GM12878 (cell line): Measurements from ENCODE around the gene DNAJC27. TPM values are rescaled to one million over a fixed set of nuclear protein-coding genes. Genes with fewer than 3 reads are reported as not detected.

Source experiments
- ATAC-seq: fragments of 200-7000 bp; cut with Tn5 transposase; 3 replicates; pipeline ENCODE4 v1.9.1; 2020; ENCODE audit warnings: mild to moderate bottlenecking, moderate library complexity
- BruUV-seq: library from RNA; stranded (reverse); fragments of 400-500 nt; replicated peaks from 2 replicates; lab custom pipeline; 2021; lab: Mats Ljungman, UMichigan
- CTCF ChIA-PET: fragments of 300-600 bp; sonication (Branson Sonifier 250); formaldehyde crosslinking; extraction: SDS; loops from one replicate; lab custom pipeline; 2021; ENCODE audit warnings: inconsistent platforms; lab: Yijun Ruan, JAX
- POLR2A ChIA-PET: fragments of 350-600 bp; formaldehyde crosslinking; extraction: SDS; loops from one replicate; lab custom pipeline; 2021; ENCODE audit warnings: inconsistent platforms; lab: Charles Lee
- RAD21 ChIA-PET: fragments of 300-600 bp; sonication (Branson Sonifier 250); formaldehyde crosslinking; loops from one replicate; lab custom pipeline; 2023; ENCODE audit warnings: antibody characterized with exemption; ENCODE audit not compliant: unreplicated experiment; lab: Charles Lee
- SMC1A ChIA-PET: fragments of 300-600 bp; sonication (Branson Sonifier 250); formaldehyde crosslinking; loops from one replicate; lab custom pipeline; 2023; ENCODE audit not compliant: unreplicated experiment, uncharacterized antibody; lab: Charles Lee
- DNase-seq: peaks from one replicate; pipeline ENCODE4 v3.0.0-alpha.2; 2011; ENCODE audit warnings: low read depth, low spot score
- FAIRE-seq: peaks from 3 replicates; lab custom pipeline; 2011; peaks lifted over from hg19 to GRCh38; lab: Jason Lieb, UNC
- H2AFZ ChIP-seq: 2 replicates; pipeline ENCODE4 v1.6.0; 2011; ENCODE audit warnings: low read depth, low read length, control low read depth; ENCODE audit not compliant: control insufficient read depth
- H3K27ac ChIP-seq: 2 replicates; pipeline ENCODE4 v1.5.1; 2011; ENCODE audit warnings: control low read depth; ENCODE audit not compliant: control insufficient read depth, insufficient read depth
- H3K27me3 ChIP-seq, 2 experiments: replicated peaks in 1 of 2; 2 replicates each; pipeline versions ENCODE4 v1.6.0 to v1.6.1; 2011; ENCODE audit warnings: low read length in 1 of 2; ENCODE audit not compliant: control insufficient read depth in 2 of 2, insufficient read depth in 2 of 2
- H3K36me3 ChIP-seq, 2 experiments: 2 replicates each; pipeline ENCODE4 v1.5.1; 2011; ENCODE audit warnings: low read length in 1 of 2; ENCODE audit not compliant: control insufficient read depth in 2 of 2, insufficient read depth in 2 of 2
- H3K4me1 ChIP-seq: 2 replicates; pipeline ENCODE4 v1.6.1; 2011; ENCODE audit warnings: mild to moderate bottlenecking, low read length, moderate library complexity, mixed read lengths; ENCODE audit not compliant: control insufficient read depth, insufficient read depth
- H3K4me2 ChIP-seq: 2 replicates; pipeline ENCODE4 v1.6.0; 2011; ENCODE audit warnings: control low read depth; ENCODE audit not compliant: control insufficient read depth, insufficient read depth
- H3K4me3 ChIP-seq: fragments of 200-600 bp; sonication (generic); 2 replicates; pipeline ENCODE4 v1.5.1; 2016
- H3K79me2 ChIP-seq: 2 replicates; pipeline ENCODE4 v1.6.0; 2011; ENCODE audit warnings: low read length; ENCODE audit not compliant: control insufficient read depth, insufficient read depth
- H3K9ac ChIP-seq: 2 replicates; pipeline ENCODE4 v1.8.0; 2011; ENCODE audit warnings: low read length, control low read depth, mixed read lengths; ENCODE audit not compliant: control insufficient read depth, insufficient read depth
- H3K9me3 ChIP-seq: replicated peaks from 3 replicates; pipeline ENCODE4 v1.5.1; 2011; ENCODE audit warnings: mild to moderate bottlenecking, low read length; ENCODE audit not compliant: control insufficient read depth, insufficient read depth
- H4K20me1 ChIP-seq: 2 replicates; pipeline ENCODE4 v1.6.0; 2011; ENCODE audit not compliant: control insufficient read depth, insufficient read depth
- ASH2L ChIP-seq: fragments of 300-600, 200-600 bp; sonication (generic); IDR thresholded peaks from 2 replicates; pipeline ENCODE4 v1.6.1; 2017; ENCODE audit warnings: low read depth, mild to moderate bottlenecking, borderline replicate concordance
- IKZF2 ChIP-seq, 2 experiments: fragments of 450-650 bp; IDR thresholded peaks; 2 replicates each; pipeline ENCODE4 v1.6.1; 2017; ENCODE audit warnings: mild to moderate bottlenecking in 2 of 2, moderate library complexity in 2 of 2
- MEF2B ChIP-seq: fragments of 450-650 bp; IDR thresholded peaks from 2 replicates; pipeline ENCODE4 v1.6.1; 2018; ENCODE audit warnings: mild to moderate bottlenecking, moderate library complexity; ENCODE audit not compliant: partially characterized antibody, poor library complexity, severe bottlenecking
- MLLT1 ChIP-seq: fragments of 450-650 bp; IDR thresholded peaks from 2 replicates; pipeline ENCODE4 v1.6.1; 2016; ENCODE audit warnings: mild to moderate bottlenecking
- MTA3 ChIP-seq: IDR thresholded peaks from 2 replicates; pipeline ENCODE4 v1.6.1; 2012; ENCODE audit warnings: low read length, inconsistent platforms, borderline replicate concordance
- WRNIP1 ChIP-seq: IDR thresholded peaks from 2 replicates; pipeline ENCODE4 v1.6.1; 2011; ENCODE audit warnings: low read depth, low read length, improper control_type of control experiment, borderline replicate concordance
- WGBS: methylation state at CpG from one replicate; pipeline ENCODE4 v1.1.6; 2016; ENCODE audit warnings: low lambda C conversion rate; ENCODE audit not compliant: insufficient replicate concordance, insufficient coverage; ENCODE audit errors: missing lambda C conversion rate; 5-methylcytosine and 5-hydroxymethylcytosine counted together
- in situ Hi-C: fragments of 300-500 bp; cut with MboI; formaldehyde crosslinking; loops from 9 replicates; pipeline ENCODE4 v1.14.3; 2018; ENCODE audit warnings: mixed read lengths
- intact Hi-C: fragments of 100-400 bp; cut with micrococcal nuclease; formaldehyde crosslinking; loops from one replicate; pipeline ENCODE4 v1.14.2; 2022; ENCODE audit not compliant: unreplicated experiment
- polyA plus RNA-seq, 11 experiments: library from polyadenylated mRNA; depleted of rRNA in 4 of 11; unstranded in 6 of 11; stranded (reverse) in 5 of 11; fragments of >200 nt; fragmentation: Nextera tagmentation in 4 of 11; fragmentation: Illumina TruSeq in 1 of 11; extraction: Ambion mirVana in 4 of 11; extraction: Trizol in 1 of 11; gene quantifications; 1 replicate in 1 of 11; 2 replicates in 10 of 11; pipeline versions ENCODE4 v1.2.1 to v1.2.3, GENCODE V29; 2011 to 2016; ENCODE audit warnings: inconsistent platforms in 2 of 11, missing spikeins in 2 of 11, low read depth in 1 of 11
- total RNA-seq, 4 experiments: library from RNA; depleted of rRNA in 3 of 4; stranded (reverse); fragments of >200 nt in 3 of 4; fragmentation: Illumina TruSeq in 1 of 4; extraction: Trizol in 1 of 4; gene quantifications; 2 replicates each; pipeline versions ENCODE4 v1.2.1 to v1.2.3, GENCODE V29; 2013 to 2021
- TF ChIP-seq, protein P1 (sequence below): fragments of 450-650 bp; IDR thresholded peaks from 2 replicates; pipeline ENCODE4 v1.6.1; 2016; ENCODE audit warnings: mild to moderate bottlenecking, moderate library complexity, borderline replicate concordance

The DNAJC27 gene
- total and polyA plus RNA-seq, 10 of the 15 experiments (the other 5 are each of a cell fraction or from before 2014, with no cell fraction given): 0.95 to 9.6 (median 3.7) TPM

GRCh38 chr2:24970483-24971285 is 1.1 kb downstream of the DNAJC27 start:
- peaks cover 0 to 5% of the 10 kb centered on the region in 2 experiments; a peak in 2 of 4 replicates for H3K36me3 ChIP-seq
- WGBS: 71% methylated on average over 23 of the region's 27 CpGs
- intact Hi-C loops (loop anchor here (2.0 to 10.0 kb wide), 3 partner anchors 50 to 594 kb away; partner anchors contain the start of gene ADCY3), in situ Hi-C loops (no loop called here)
- ChIA-PET CTCF (interaction anchor here (0.7 to 1.1 kb wide), 2 partner anchors 26 to 485 kb away, joined by 3 to 4 read pairs; no protein-coding TSS in a partner anchor), SMC1A (interaction anchor here (0.6 to 1.1 kb wide), 2 partner anchors 16 to 31 kb away, joined by 3 read pairs; no protein-coding TSS in a partner anchor), POLR2A (interaction anchor here (0.6 to 0.8 kb wide), 5 partner anchors 10 to 1524 kb away, joined by 3 to 5 read pairs (median 3); no protein-coding TSS in a partner anchor), RAD21 (interaction anchor here (0.6 to 1.0 kb wide), 2 partner anchors 356 to 561 kb away, joined by 3 read pairs; no protein-coding TSS in a partner anchor)
- DNase-seq (no peak), ATAC-seq (no peak), FAIRE-seq (no peak)
- BruUV-seq: TSS peak; percentile 93
- TF ChIP-seq MTA3: 0 out of 2 replicates have a peak, but pooled peaks have one; percentile 28
- peak; percentile 1 for TF ChIP-seq MEF2B
- TF ChIP-seq WRNIP1: no peak
- TF ChIP-seq IKZF2 (IDR thresholded peaks at IDR 0.05): peak in 1 of 2 experiments; percentile 31; a peak in 1 of 4 replicates
- TF ChIP-seq ASH2L: no peak
- TF ChIP-seq, protein P1, sequence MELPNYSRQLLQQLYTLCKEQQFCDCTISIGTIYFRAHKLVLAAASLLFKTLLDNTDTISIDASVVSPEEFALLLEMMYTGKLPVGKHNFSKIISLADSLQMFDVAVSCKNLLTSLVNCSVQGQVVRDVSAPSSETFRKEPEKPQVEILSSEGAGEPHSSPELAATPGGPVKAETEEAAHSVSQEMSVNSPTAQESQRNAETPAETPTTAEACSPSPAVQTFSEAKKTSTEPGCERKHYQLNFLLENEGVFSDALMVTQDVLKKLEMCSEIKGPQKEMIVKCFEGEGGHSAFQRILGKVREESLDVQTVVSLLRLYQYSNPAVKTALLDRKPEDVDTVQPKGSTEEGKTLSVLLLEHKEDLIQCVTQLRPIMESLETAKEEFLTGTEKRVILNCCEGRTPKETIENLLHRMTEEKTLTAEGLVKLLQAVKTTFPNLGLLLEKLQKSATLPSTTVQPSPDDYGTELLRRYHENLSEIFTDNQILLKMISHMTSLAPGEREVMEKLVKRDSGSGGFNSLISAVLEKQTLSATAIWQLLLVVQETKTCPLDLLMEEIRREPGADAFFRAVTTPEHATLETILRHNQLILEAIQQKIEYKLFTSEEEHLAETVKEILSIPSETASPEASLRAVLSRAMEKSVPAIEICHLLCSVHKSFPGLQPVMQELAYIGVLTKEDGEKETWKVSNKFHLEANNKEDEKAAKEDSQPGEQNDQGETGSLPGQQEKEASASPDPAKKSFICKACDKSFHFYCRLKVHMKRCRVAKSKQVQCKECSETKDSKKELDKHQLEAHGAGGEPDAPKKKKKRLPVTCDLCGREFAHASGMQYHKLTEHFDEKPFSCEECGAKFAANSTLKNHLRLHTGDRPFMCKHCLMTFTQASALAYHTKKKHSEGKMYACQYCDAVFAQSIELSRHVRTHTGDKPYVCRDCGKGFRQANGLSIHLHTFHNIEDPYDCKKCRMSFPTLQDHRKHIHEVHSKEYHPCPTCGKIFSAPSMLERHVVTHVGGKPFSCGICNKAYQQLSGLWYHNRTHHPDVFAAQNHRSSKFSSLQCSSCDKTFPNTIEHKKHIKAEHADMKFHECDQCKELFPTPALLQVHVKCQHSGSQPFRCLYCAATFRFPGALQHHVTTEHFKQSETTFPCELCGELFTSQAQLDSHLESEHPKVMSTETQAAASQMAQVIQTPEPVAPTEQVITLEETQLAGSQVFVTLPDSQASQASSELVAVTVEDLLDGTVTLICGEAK: peak; percentile 54
- TF ChIP-seq MLLT1: peak; percentile 99
- H4K20me1 ChIP-seq: no peaks in the 10 kb centered on the region
- no peaks in the 10 kb centered on the region for H3K9me3 ChIP-seq
- peaks cover 23% of the 10 kb centered on the region for H3K79me2 ChIP-seq
- peak overlapping the region; percentile 93 for H3K9ac ChIP-seq
- H3K27me3 ChIP-seq: no peaks in the 10 kb centered on the region
- H3K4me2 ChIP-seq: peak overlapping the region; percentile 92
- H3K4me1 ChIP-seq: no peaks in the 10 kb centered on the region
- H2AFZ ChIP-seq: peak overlapping the region; percentile 99
- peak overlapping the region; percentile 78 for H3K4me3 ChIP-seq
- H3K27ac ChIP-seq: peak overlapping the region; percentile 95
